HG02840 (cell line): Measurements from ENCODE around the gene MNAT1.
"Not testable (repeated sequence)": the region's sequence is repeated elsewhere in the genome, so short reads cannot be mapped to it uniquely, and the experiment has no call there.

Experiments used
- ATAC-seq: cut with Tn5 transposase; IDR thresholded peaks from one replicate; pipeline ENCODE4 v1.9.1; 2021; ENCODE audit warnings: mild to moderate bottlenecking, moderate library complexity, moderate number of reproducible peaks; ENCODE audit not compliant: unreplicated experiment, low FRiP score

The MNAT1 gene

DNA sequence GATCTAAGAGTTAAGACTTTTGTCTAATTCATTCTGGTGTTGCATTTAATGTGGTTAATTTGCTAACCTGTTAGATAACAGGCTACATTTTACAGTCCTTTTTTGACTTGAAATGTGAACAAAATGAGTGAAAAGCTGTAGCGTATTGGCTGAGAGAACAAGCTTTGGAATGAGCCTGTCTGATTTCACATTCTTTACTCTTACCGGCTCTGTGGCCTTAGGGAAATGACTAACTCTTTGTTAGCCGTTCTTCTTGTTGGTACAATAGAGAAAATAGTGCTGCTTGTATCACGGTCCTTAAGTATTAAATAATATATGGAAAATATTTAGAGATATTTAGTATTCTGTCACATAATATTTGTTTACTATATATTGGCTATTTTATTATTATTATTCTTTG lies 1.9 kb downstream of the MNAT1 start:
- ATAC-seq, result no peak

DNA sequence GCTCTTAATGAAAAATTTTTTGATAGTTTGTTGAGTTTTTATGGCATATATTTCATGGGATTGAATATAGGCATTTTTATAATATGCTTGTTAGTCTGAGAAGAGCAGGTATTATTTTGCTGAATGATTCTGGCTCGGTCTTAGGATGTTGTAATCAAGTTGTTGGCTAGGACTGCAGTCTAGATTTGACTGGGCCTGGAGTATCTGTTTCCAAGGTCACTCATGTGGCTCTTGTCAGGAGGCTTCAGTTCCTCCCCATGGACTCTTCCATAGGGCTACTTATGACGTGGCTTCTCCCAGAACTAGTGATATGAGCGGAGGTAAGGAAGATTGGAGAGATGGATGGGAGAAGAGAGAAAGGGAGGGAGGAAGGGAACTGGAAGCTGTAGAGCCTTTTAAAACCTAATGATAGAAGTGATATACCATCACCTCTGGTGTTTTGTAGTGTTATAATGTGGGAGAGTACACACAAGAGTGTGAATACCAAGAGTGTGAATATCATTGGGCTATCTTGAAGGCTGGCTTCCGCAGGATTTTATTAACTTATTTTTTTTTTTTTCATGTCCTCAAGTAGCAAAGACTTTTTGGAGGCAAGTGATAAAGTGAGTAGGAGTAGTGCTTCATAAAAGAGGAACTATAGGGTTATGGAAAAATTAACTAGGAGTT lies 4.4 kb downstream of the MNAT1 start:
- no peak for ATAC-seq

DNA sequence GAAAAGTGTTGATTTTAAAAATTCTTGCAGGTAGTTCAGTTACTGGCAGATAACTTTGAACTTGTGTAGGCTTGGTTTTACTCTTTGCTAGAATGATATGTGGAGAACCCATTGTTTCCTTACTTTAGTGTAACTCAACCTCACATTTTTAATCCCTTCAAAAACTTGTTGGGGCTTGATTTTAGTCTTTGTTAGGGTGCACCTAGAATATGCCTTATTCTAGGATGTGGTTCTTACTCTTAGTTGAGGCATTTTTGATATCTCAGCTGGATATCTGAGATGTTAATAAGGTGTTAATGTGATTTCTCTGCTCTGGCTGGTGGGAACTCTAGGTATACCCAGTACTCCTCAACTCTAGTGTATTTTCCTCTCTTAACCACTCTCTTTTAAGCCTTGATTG lies 10.0 kb downstream of the MNAT1 start:
- ATAC-seq, result no peak

DNA sequence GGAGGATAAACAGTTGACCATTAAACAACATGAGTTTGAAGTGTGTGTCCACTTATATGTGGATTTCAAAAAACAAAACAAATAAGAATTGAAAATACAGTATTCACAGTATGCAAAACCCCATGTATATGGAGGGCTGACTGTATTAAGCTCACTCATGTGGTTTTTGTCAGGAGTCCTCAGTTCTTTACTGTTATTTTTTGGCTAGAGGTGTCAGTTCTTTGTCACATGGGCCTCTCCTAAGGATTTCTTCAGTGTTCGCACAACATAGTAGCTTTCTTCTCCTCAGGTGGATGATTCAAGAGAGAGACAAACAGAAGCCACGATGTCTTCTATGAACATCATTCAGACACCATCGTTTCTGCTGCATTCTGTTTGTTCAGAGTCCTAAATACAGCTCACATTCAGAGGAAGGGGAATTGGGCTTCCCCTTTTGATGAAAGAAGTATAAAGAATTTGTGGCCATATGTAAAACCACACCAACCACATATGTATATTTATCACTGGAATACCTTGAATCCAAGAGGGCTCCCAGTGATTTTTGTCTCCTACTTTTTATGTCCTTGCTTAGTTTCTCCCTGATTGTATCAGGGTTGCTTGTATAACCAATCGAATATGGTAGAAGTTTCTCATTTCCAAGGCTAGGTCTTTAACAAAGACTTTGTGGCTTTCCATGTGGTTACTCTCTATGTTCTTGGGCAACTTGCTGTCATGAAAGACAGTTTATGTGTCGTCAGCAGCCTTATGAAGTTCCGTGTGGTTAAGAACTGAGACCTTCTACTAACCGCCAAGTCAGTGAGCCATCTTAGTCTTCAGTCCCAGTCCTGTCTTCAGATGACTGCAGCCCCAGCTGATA lies 18.9 kb downstream of the MNAT1 start:
- ATAC-seq, result peak; percentile 97

DNA sequence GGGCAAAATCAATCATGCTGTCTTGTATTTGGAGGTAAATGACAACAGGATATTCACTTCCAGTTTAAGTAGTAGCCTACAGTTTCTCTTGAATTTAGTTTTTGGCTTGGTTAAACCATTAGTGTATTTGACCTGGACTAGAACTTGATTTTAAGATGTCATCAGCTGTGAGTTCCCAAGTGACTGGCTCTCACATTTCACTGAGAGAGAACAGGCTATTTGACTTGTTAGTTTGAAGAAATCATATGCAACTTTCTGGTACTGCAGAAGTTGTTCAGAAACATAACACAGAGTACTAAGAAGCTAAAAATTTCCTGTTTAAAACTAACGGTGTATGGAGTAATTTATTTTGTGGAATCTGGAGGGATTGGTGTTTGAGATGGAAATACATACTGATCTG lies 22.3 kb downstream of the MNAT1 start:
- no peak for ATAC-seq

DNA sequence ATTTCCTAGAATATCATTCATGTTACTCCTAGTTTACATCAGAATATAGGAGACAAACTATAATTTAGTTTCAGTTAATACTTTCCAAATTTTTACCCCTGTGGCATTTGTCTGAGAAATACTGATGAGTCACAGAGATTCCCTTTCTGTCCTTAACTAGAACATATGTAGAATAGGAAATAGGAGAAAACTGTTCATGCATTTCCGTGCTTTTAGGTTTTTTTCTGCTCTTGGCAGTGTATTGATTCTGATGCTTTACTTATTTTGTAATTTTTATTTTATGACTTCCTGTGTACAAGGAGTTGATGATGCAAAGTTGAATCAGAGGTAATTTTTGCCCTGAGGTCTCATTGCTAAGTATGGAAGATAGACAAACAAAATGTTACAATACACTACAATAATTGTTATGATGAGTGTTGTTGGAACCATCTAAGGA lies 23.0 kb downstream of the MNAT1 start:
- no peak for ATAC-seq

DNA sequence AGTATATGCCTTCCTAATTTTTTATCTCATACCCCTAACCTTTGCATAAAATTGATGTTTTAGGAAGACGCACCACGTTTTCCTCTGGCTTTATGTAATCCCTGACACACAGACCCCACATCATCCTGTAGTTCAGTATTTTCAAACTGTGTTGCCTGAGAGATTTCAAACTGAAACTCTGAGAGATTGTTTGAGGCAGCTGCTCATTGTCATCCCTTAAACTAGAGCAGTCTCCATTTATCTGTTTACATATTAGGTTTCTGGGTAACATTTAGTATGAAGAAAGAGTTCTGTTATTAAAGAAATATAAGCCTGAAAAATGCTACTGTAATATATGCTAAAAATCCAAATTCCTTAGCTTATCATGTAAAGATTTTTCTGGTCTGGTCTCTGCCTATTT lies 24.3 kb downstream of the MNAT1 start:
- no peak for ATAC-seq

DNA sequence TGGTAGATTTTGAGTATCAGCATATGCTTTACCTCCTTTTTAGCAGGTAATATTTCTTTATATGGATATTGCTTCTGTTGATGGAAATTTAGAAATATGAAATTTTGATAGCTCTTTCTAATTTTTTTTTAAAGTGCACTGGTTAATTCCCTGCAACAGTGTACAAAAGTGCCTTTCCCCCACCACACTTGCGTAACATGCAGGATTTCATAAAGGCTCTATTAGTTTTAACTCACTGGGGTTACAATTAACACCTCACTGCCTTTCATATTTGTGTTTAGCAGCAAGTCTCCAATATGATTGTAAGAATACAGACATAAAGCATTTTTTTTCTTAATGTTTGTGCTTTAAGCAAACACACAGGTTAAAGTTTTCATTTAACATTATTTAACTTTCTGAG lies 25.6 kb downstream of the MNAT1 start:
- ATAC-seq, result no peak

DNA sequence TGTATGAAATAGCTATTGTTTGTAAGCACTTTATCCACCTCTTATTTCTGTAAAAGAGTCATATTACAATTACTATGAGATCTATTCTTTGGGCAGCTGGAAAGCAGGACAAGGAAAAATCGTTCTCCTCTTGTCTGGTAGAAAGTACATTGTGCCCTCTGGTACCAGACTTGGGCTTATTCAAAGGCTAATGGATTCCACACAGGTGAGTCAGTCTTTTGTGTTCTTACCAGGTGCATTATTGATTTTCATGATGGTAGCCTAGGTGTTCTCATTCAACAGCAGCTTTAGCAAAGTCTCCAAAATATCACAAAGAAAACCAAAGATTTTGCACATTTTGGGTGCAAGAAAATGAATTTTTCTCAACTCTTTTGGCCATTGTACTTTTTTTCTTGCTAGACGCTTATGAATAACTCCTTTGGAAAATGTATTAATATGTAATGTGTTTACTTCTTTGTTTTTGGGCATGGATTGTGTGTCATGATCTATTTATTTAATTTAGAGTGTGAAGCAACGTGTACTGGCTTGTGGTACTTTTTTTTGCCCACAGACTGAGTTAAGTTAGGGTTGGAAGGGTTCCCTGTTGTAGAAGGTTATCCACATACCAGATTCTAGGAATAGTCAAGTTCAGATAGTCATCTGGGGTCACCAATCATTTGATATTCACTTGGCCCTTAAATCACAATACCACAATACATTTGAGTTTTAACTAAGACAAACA lies 26.2 kb downstream of the MNAT1 start:
- ATAC-seq, result no peak

DNA sequence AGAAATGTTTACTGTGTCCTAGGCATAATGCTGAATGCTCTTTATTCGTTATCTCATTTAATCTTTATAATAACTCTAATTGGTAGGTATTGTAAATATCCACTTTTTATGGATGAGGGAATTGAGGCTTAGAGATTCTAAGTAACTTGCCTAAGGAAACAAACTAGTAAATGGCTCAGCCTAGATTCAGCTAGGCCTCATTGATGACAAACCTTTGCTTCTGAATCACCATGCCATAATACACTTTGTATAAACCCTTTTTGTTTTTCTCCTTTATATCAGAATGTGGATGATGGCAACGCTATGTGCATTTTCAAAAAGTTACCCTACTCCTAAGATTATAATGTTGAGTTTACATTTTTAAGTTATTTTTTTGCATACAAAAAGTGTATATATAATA lies 34.0 kb downstream of the MNAT1 start:
- ATAC-seq, result no peak

DNA sequence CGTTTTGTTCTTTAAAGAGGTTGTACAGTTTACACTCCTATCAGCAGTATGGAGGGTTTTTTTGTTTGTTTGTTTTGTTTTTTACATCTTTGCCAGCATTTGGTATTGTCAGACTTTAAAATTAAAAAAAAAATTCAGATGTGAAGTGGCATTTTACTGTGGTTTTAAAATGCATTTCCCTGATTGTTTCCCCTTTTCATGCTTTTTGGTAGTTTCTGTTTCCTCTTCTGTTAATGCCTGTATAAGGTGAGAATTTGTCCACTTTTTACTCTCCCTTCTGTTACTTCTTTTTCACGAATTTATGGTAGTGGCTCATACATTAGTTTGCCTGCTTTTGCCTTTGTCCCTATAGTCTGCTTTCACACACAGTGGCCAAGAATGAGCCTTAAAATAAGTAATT lies 36.6 kb downstream of the MNAT1 start:
- no peak for ATAC-seq

DNA sequence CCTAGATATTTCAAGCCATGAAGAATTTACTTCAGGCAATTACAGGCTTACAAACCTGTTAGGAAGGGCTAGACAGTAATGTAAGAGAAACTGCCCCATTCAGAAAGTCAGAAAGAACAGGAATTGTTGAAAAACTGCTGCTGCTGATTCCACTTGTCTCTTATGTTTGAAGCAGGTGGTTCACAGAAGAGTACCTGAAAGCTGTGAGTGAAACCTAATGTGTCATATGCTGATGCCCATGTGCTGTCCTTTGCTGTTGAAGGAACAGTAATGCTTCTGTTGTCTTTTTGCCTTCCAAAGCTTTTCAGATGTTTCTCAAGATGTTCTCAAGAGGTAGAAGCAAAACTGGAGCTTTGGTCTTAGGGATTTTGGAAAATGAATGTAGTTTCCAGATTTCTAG lies 39.0 kb downstream of the MNAT1 start:
- ATAC-seq, result no peak

DNA sequence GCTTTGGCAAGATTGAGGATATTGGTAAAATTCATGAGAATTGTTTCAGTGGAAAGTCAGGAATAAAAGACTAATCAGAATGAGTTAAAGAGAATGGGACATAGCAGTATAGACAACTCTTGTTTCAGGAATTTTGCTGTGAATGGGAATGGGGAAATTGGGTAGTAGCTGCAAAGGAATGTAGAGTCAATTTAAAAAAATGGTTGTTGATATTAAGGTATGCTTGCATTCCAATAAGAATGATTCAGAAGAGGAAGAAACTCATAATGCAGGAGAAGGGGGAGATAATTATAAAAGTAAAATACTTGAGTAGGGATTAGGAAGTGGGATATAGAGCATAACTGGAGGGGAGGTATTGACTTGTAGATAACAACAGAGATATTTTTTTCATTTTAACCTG lies 40.7 kb downstream of the MNAT1 start:
- no peak for ATAC-seq

DNA sequence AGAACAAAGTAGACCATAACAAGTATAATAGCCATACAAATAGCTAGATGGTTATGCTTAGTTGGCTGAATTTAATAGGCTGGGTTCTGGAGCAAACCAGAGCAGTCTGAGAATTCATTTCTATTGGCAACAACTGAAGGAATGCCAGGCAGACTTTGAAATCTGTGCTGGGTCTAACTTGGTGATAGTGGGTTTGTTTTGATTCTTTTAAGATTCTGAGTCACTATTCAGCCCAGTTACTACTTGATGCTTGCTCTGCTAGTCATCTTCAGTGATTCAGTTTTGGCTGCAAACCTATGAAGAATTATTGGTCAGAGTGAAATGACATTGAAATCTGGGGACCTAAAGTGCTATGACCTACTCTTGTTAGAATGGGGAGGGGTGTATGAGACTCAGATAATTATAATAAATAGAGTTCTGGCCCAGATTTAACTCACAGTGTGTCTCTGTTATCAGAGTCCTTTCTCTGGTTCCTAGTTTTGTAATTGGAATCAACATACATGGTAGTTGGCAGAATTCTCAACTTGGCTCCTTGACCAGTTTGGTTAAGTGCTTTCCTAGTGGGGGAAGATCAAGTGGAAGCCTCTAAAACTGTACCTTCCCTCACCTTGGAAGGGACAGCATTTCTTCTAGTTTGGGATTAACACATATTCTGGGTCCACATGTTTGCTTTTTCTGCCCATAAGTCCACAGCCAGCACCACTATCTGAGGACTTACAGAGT lies 43.5 kb downstream of the MNAT1 start:
- ATAC-seq, result no peak

DNA sequence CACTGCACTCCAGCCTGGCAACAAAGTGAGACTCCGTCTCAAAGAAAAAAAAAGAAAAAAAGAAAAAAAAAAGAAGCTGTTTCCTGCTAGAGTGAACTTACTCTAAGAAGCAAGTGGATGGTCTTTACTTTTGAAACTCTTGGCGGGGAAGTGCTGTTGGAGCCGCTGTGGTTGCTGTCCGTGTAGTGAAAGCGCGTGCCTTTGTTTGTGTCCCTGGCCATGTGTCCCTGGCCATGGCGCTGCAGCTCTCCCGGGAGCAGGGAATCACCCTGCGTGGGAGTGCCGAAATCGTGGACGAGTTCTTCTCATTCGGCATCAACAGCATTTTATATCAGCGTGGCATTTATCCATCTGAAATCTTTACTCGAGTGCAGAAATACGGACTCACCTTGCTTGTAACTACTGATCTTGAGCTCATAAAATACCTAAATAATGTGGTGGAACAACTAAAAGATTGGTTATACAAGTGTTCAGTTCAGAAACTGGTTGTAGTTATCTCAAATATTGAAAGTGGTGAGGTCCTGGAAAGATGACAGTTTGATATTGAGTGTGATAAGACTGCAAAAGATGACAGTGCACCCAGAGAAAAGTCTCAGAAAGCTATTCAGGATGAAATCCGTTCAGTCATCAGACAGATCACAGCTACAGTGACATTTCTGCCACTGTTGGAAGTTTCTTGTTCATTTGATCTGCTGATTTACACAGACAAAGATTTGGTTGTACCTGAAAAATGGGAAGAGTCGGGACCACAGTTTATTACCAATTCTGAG lies 45.4 kb downstream of the MNAT1 start:
- not testable (repeated sequence) for ATAC-seq

DNA sequence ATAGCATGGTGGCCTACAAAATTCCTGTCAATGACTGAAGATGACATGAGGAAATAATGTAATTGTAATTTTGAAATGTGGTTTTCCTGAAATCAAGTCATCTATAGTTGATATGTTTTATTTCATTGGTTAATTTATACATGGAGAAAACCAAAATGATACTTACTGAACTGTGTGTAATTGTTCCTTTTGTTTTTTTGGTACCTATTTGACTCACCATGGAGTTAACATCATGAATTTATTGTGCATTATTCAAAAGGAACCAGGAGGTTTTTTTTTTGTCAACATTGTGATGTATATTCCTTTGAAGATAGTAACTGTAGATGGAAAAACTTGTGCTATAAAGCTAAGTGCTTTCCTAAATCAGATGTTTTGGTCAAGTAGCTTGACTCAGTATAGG lies 46.0 kb downstream of the MNAT1 start:
- not testable (repeated sequence) for ATAC-seq

DNA sequence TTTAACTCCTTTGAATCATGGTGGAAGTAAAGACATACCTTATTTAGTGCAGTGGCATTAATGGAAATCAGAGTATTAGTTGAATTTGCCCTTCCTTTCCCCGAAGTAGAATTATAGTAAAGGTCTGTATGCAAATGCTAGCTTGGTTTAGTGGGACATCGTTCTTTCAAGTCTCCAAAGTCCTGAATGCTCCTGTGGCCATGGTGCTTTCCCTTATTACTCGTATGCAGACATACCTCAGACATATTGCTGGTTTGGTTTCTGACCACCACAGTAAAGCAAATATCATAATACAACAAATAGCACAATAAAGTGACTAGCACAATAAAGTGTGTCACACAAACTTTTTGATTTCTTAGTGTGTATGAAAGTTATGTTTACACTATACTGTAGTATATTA lies 52.3 kb downstream of the MNAT1 start:
- ATAC-seq, result no peak

DNA sequence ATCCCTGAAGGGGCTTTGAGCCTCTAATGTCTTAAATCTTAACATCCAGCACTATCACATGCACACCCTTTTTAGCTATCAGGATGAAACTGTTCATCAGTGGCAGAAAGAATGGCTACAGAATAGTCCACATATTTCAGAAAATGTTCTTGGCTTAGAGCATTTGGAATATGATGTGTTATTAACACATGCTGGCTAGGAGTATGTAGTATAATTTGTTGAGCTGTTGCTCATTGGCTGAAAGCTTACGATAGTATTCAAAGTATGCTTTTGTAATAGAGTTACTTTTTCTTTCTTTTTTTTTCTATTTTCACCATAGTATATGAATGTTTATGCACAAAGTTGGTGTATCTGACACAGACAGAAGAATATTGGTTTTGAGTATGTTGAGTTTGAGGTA lies 55.1 kb downstream of the MNAT1 start:
- ATAC-seq, result no peak

DNA sequence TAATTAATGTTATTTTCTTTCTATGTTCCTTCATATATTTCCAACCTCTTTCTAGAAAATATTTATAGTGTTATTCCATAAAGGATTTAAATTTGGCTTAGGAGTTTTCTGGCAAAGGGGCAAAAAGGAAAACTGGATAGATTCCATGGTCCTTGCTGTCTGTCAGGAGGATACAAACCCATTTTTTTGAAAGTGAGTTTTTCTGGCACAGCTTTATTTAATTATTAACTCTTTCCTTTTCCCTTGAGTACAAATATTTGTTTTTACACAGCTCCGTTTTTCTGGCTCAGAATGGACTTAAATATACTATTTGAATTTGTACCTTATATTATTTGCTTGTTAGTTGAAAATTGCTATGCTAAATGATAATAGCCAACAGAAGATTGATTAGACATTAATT lies 56.3 kb downstream of the MNAT1 start:
- ATAC-seq, result no peak

DNA sequence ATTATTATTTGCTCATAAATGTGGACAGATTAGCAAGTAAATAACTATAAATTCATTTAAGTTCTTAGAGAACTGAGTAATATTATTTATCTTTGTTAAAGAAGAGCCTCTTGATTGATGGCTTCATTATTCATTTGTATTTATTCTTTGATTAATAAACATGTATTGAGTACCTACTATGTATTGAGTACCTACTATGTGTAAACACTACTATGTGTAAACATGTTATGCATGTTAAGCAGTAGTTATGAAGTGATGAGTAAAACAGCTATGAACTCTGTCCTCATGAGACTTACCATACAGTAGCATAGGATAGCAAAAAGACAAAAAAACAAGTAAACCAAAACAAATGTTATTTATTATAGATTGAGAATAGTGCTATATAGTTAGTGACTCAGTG lies 61.9 kb downstream of the MNAT1 start:
- no peak for ATAC-seq
